Measurements from ENCODE around the gene ZCWPW2. TPM values are rescaled to one million over a fixed set of nuclear protein-coding genes. Genes with fewer than 3 reads are reported as not detected.

The ZCWPW2 gene, protein sequence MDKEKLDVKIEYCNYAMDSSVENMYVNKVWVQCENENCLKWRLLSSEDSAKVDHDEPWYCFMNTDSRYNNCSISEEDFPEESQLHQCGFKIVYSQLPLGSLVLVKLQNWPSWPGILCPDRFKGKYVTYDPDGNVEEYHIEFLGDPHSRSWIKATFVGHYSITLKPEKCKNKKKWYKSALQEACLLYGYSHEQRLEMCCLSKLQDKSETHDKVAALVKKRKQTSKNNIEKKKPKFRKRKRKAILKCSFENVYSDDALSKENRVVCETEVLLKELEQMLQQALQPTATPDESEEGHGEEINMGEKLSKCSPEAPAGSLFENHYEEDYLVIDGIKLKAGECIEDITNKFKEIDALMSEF
- 0.13 and 0.20 TPM in 2 replicates for polyA plus RNA-seq (2014; cell fraction: cytosol; rRNA removed)
- 0.35 TPM in 1 of 2 replicates, not detected in the other for polyA plus RNA-seq (2014; cell fraction: nucleus; rRNA removed)

GRCh38 chr3:28348629-28349468 is at the start of gene ZCWPW2, which contains the start of gene AZI2:
TSS of gene ZCWPW2 (plus strand) at chr3:28348721. CDS start at chr3:28413069, 64,348 bp downstream.
TSS of gene AZI2 (minus strand) at chr3:28348824. CDS start at chr3:28340617, 8,207 bp downstream.
- peak; percentile 98 for DNase-seq (ENCODE audit: low spot score)

GRCh38 chr3:28299705-28300104 is 48.8 kb upstream of the ZCWPW2 start:
- no peak for DNase-seq (ENCODE audit: low spot score)

DNA sequence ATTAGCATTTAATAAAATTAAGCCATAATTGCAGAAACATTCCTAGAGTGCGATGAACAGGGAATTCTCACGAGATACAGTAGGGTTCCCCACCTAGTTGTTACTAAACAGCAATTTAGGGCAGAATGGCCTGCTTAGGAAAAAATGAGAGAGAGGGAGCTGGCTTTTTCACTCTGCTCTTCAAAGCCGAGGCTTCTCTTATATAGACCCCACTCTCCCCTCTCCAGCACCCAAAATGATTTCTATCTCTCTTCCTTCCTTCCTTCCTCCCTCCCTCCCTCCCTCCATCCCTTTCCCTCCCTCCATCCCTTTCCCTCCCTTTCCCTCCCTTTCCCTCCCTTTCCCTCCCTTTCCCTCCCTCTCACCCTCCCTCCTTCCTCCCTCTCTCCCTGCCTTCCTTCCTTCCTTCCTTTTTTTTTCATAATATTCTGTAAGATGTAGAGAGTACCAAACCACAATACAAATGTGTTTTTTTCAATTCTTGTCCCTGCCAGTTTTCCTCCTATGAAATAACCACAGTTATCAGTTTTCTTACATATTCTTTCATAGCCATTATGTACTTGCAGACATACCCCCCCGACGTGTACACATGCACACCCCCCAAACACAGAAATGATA is 48.1 kb upstream of the ZCWPW2 start:
- no peak for DNase-seq (ENCODE audit: low spot score)

DNA sequence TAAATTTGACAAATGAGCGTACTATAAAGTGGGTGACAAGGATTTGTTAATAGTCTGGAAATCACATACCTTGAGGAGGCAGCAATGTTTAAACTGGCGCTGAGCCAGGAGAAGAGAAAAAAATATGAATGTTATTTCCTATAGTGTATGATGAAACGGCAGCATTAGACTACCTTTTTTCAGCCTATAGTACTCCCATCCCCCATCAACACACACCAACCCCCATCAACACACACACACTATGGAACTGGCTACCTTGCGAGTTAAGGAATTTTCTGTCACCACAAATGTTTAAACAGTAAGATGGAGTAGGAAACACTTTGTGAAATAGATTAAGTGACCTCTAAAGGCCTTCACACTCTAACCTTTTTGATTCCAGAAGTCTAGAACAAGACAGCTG is 46.8 kb upstream of the ZCWPW2 start:
- no peak for DNase-seq (ENCODE audit: low spot score)

GRCh38 chr3:28308196-28308595 is 40.3 kb upstream of the ZCWPW2 start:
- DNase-seq (ENCODE audit: low spot score) = no peak

GRCh38 chr3:28315711-28316110 is 32.8 kb upstream of the ZCWPW2 start:
- no peak for DNase-seq (ENCODE audit: low spot score)

DNA sequence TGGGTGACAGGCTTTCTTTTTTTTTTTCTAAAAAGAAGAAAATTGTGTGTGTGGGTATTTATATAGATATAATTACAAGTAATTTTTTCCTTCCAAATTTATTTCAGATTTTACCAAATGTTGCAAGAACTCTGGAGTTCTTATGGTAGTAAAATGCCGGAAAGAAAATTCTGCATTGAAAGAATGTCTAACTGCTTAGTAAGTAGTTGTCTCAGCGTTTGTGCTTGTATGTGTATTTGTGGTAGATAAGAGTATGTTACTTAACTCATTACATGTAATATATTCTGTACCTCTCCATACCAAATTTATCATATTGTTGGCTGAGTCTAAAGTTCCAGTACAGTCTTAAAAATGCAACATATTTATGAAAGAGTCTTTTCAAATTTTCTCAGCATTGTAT is 32.3 kb upstream of the ZCWPW2 start:
- DNase-seq (ENCODE audit: low spot score) = no peak

- peak; percentile 65 for DNase-seq (ENCODE audit: low spot score)
Observed at GRCh38 chr3:28317438-28318022, 31.0 kb upstream of the ZCWPW2 start.

- DNase-seq (ENCODE audit: low spot score) = no peak
Observed at GRCh38 chr3:28320981-28321380, 27.5 kb upstream of the ZCWPW2 start.

DNA sequence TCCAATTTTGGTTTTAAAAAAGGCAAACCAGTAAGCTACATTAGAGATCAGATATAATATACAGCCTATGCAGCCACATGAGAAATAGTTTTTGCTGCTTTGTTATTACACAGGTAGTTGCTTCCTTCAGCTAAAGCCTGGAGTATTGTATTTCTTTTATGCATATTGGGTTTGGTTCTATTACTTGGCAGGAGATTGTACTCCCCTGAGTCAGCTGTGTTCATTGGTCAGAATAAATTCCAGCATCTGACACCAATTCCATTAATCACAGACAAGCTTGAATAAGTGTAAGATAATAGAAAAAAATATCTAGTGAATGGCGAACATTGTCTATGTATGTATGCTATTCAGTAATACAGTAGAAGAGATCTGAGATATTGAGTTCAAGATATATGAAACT is 26.1 kb upstream of the ZCWPW2 start:
- DNase-seq (ENCODE audit: low spot score) = no peak

GRCh38 chr3:28326458-28326926 is 22.0 kb upstream of the ZCWPW2 start:
- DNase-seq (ENCODE audit: low spot score) = no peak

DNA sequence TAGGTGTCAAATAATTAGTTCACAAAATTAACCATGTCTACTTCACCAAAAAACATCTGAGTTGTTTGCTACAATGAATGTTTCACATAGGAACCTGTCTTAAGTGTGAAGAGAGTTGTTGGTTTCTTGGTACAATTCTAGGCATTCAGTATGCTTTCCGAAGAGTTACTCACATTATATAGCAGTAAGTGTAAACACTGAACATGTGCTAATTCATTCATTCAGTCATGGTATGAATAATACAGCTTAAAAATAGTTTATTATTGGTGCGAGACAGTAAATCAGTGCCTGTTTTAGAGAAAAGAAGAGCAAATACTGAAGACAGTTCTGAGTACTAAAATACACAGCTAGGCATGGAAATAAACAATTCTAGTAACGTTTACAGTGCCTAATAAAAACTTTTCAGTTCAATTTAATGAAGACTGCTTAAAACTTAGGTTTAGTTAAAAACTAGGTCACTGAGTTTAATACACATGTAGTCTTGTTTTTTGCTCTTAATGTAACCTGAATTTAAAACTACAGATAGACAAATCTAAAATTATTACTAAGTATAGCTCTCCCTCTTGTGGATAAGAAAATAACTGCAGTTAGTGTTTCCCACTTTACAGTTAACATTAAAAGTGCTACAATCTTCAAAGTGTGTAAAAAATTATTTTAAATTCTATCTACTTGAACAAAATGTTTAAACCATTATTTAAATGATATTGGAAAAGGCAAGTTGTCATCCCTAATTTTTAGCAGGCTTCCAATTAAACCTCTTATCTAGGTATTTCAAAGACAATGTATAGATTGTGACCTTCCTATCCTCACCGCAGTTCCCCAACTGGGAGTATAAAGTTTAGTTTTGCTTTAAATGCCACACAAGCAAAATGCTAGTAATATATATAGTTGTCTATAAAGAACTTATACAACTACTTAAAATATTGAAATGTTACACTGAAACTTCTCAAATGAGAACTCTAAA is 20.1 kb upstream of the ZCWPW2 start:
- DNase-seq (ENCODE audit: low spot score) = peak; percentile 38

DNA sequence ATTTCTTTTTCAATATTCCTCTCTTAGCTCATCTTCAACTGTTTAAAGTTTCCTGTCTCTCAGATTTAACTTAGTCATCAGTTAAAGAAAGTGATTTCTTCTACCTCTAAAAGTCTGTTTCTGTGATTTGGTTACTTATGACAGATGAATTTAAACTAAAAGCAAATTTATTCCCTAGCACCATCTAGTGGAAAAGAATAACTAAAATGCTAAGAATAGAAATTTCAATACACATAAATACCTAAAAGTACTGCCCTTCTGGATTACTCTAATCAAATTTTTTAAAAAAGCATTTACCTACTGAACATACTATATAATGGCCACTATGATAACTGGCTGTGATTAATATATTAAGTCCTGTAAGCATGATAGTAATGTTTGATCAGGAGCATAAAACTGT is 14.0 kb upstream of the ZCWPW2 start:
- DNase-seq (ENCODE audit: low spot score) = no peak

DNA sequence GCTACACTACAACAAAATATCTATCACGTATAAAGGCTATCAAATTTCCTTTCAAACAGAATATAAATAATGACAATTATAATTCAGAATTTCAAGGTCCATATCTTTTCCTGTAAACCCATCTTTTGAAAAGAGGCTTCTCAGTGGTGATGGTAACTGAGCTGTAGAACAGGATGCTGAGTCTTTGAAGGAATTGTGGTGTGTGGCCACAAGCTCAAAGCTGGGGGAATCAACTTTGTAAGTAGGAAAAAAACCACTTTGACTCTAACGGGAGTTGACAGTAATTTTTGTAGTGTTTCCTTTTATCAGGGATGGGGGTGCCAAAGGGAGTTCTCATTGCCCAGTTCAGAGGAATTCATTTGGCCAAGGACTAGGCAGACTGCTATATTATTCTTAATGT is 13.3 kb upstream of the ZCWPW2 start:
- no peak for DNase-seq (ENCODE audit: low spot score)

DNA sequence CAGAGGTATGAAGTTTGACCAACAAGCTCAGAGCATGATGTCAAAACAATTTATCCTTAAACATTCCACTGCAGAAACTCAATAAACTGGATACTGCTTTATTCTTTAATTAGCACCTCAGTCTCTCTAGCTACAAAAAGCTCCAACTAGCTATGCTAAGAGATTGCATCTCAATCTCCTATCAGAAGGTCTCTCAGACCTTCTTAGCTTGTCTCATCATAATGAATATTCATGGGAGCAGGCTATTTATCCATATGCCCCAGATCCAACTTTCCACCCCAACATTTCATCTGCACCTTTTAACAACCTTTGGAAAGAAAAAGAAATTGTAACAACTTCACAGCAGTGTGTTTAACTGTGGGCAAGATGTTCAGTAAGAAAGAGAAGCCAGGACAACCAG is 11.3 kb upstream of the ZCWPW2 start:
- DNase-seq (ENCODE audit: low spot score) = no peak

GRCh38 chr3:28343144-28343543 is 5.4 kb upstream of the ZCWPW2 start:
- DNase-seq (ENCODE audit: low spot score) = no peak

DNA sequence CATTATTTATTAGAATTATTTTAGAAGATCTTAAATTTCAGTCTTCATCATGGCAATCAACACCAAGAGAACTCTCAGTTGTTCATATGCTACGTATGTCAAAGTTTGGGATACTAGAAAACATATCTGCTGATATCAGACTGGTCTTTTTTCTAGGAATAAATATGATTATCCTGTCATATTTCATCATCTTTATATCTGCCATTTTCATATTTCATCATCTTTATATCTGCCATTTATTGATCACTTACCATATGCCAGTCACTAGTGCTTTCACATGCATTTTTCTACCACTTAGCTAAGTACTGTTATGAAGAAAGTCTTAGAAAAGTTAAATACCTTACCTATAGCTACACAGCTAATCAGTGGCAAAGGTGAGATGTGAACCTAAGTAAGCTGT is 2.8 kb upstream of the ZCWPW2 start:
- DNase-seq (ENCODE audit: low spot score) = no peak

GRCh38 chr3:28347374-28348264 is 902 bp upstream of the ZCWPW2 start:
- no peak for DNase-seq (ENCODE audit: low spot score)

- no peak for DNase-seq (ENCODE audit: low spot score)
Observed at GRCh38 chr3:28348265-28348628, 274 bp upstream of the ZCWPW2 start.
